GM18907 (cell line): ENCODE results near the gene WFS1.

Source experiments
- ATAC-seq: cut with Tn5 transposase; IDR thresholded peaks from one replicate; pipeline ENCODE4 v1.9.1; 2021; ENCODE audit warnings: mild to moderate bottlenecking, moderate library complexity; ENCODE audit not compliant: unreplicated experiment

The WFS1 gene

DNA sequence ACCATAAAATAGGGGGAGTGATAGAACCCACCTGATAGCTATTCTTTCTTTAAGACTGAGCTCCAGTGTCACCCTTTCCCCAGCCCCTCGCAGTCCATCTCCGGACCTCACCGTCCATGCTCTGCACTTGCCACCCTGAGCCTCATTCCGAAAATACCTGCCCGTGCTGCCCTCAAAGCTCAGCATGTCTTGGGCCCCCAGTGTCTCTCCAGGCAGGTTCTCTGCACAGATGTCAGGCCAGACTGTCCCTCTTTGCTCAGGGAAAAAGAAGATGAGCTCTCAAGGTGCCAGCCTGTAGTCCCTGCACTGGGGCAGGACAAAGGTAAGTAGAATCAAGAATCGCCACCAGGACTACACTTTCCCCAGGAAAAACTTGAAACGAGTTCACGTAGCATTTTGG, 9.8 kb upstream of the WFS1 start:
- ATAC-seq = no peak

- ATAC-seq = no peak
Observed at GRCh38 chr4:6262176-6262575, 7.5 kb upstream of the WFS1 start.

GRCh38 chr4:6262847-6263487, 6.7 kb upstream of the WFS1 start:
- no peak for ATAC-seq

DNA sequence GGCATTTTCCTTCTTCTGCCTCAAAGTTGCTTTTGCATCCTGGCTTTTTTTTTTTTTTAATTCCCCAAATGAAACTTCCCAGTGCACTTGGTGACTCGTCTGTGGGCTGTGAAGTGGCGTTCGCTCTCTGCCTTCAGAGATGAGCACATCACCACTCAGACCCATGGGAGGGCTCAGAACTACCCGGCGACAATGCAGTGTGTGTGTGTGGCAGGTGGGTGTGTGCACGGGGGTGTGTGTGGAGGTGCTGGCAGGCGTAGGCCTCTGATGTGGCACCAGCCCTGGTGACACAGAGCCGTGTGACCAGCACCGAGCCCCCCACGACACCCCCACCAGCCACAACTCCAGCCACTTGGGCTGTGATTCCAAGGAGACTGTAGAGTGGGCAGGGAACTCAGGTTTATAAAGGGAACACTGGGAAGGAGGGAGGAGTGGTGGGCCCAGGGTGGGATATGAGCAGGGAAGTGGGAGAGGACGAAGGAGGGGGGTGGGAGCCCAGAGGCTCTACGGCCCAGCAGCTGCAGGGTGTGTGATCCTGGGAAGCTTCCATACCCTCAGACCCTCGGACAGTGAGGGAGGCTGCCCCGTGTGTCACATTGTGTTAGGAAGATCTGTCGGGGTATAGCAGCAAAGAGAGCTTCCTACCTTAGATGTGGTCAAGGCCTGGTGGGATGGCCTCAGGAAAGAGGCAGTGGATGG, 6.0 kb upstream of the WFS1 start:
- ATAC-seq = no peak

GRCh38 chr4:6264225-6264540, 5.5 kb upstream of the WFS1 start:
- ATAC-seq = no peak

DNA sequence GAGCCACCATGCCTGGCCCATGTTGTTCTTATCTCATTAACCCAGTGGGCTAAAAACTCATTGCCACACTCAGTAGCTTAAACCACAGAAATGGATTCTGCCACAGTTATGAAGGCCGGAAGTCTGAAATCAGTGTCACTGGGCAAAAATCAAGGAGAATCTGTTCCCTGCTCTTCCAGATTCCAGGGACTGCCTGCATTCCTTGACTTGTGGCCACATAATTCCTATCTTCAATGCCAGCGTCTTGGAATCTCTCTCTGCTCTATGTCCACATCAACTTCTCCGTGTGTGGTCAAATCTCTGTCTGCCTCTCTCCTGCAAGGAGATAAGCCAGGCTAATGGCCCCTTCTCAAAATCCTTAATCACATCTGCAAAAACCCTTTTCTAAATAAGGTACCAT, 4.1 kb upstream of the WFS1 start:
- no peak for ATAC-seq

- ATAC-seq = no peak
Observed at GRCh38 chr4:6267573-6267972, 2.1 kb upstream of the WFS1 start.

DNA sequence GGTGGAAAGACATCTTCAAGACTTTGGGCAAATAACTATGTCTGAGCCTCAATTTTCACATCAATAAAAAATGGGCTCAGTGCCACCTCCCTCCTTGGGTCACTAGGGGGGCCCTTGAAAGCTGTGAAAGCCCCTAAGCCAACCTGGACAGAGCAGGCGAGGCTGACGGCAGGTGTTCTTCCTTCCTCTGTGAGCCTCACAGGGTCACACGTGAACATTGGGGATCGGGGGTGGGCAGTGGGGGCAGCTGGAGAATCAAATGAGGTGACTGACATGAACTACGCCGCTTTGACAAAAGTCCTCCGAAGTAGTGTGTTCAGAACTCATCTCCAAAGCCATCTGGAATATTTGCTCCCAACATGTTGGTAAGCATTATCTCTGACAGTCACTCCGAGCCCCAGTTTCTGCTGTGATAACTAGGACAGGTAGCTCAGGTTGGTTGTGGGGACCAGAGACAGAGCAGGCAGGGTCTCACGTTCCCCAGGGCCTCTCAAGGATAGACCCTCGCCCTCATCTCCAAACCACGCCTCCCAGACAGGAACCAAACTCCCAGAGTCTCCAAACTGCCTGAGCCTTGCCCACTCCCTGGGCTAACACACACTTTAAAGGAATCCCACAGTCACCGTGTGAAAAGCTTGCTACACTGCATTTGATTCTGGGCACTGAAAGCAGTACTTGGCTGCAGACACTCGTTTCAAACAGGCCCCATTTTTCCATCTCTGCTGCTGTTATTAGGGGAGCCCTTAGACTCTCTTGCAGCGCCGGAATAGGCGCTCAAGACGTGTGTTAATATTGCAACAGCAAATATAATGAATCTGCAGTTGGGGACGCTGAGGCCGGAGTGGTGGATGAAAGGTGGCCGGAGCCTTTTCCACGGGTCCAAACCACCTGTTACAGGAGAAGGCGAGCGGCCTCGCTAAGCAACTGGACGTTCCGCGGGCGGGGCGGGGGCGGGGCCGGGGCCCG, 717 bp upstream of the WFS1 start:
- ATAC-seq = no peak

DNA sequence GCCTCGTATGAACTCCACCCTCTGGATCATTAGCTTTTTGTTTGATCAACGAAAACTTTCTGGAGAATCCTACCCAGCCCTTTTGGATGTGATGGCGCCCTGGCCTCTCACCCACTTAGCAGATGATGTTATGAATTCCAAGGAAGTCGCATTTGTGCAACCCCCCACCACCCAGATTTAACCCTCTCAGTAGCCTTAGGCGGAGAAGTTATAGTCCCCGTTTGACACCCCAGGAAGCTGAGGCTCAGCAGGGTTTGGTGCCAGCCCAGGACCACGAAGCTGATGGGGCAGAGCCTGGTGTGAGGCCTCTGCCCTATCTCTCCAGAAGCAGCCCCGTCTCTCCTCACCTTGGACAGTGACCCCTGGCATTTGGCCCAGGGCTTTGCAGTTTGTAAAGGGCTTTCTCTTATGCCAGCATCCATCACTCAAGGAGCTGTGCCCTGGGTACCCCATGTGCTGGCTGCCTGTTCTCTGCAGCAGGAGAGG, 1.0 kb downstream of the WFS1 start:
- no peak for ATAC-seq

DNA sequence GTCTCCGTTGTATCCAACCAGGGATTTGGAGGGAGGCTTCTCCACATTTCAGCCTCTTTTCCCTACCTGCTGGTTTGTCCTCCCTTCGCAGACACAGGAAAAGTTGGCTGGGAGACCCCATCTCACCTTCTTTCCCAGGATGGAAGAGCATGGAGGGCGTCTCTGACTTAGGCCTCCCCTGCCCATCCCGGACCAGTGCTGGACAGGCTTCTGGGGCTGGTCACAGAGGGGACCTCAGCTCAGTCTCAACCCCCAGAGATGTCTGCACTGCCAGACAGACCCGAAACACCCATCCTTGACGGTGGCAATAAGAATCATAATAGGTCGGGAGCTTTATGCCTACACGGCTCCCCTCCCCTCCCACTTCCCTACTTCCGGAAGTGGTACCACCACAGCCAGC, 1.6 kb downstream of the WFS1 start:
- no peak for ATAC-seq

- no peak for ATAC-seq
Observed at GRCh38 chr4:6271701-6272465, 2.2 kb downstream of the WFS1 start.

GRCh38 chr4:6272863-6273660, 3.4 kb downstream of the WFS1 start:
- no peak for ATAC-seq

DNA sequence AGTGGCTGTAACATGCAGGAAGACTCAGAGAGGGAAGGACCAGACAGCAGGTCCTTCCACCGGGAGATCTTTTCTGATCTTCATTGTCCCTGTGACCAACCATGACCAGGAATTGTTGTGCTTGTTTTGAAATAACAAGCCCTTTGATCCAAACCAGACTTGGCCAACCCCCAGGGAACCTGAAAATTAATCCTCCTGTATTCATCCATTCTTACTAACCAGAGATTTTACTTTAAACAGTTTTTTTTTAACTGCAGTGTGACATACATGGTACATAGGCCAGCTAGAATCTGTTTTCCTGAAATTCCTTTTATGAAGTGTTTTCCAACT, 4.0 kb downstream of the WFS1 start:
- ATAC-seq = no peak

DNA sequence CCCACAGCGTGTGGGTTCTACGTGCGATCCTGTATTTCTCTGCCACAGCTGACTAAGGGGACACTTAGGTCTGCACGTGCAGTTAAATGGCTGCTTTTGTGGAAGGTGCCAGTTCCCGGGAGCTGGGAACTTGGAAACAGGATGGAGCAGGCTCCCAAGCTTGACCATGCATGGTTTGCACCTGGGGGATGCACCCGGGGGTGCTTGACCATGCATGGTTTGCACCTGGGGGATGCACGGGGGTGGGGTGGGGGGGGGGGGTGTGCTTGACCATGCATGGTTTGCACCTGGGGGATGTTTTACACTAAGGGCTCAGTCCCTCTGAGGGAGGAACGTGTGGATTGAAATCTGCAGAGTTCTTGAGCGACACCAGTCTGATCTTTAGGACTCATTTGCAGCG, 5.7 kb downstream of the WFS1 start:
- ATAC-seq = no peak

GRCh38 chr4:6275898-6276806, 6.5 kb downstream of the WFS1 start:
- no peak for ATAC-seq

- no peak for ATAC-seq
Observed at GRCh38 chr4:6277139-6277802, 7.6 kb downstream of the WFS1 start.

GRCh38 chr4:6277935-6278800, 8.5 kb downstream of the WFS1 start:
- ATAC-seq = no peak

DNA sequence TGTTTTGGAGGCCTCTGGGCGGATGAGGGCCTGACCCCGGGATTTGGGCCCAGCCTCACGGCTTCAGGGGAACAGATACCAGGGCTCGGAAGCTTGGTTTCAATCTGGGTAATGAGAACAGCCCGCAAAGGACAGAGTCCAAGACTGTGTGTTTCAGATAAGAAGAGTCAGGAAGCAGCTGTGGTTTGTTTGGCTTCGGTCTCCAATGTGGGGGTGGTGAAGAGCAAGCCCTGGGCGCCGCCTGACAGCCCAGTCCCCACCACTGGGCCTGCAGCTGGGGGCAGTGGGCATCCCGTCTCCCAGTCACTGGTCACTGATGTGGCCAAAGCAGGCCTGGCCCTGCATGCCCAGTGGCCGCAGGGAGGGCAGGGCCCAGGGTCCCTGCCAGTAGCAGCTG, 9.1 kb downstream of the WFS1 start:
- ATAC-seq = peak; percentile 89
